Epithelial cell of proximal tubule (primary cell): Measurements from ENCODE around the gene MBTPS2. TPM values are rescaled to one million over a fixed set of nuclear protein-coding genes. Genes with fewer than 3 reads are reported as not detected.
A peak's percentile ranks its signal among the peaks of the same experiment; 100 is the strongest.

Experiments used
- DNase-seq: peaks from one replicate; pipeline ENCODE4 v3.0.0-alpha.2; 2011; ENCODE audit warnings: low read depth
- H3K4me3 ChIP-seq: 2 replicates; pipeline ENCODE4 v1.5.1; 2011; ENCODE audit warnings: low read depth, mild to moderate bottlenecking, low read length
- total RNA-seq: library from RNA; depleted of rRNA; stranded (reverse); fragments of >200 nt; gene quantifications from 2 replicates; pipeline ENCODE4 v1.2.3, GENCODE V29; 2015
- TF ChIP-seq, protein P1 (sequence below): conservative IDR thresholded peaks from 2 replicates; pipeline ENCODE4 v1.5.1; 2012; ENCODE audit warnings: low read depth, mild to moderate bottlenecking, low read length

MBTPS2 gene
- total RNA-seq, 1 donor from 2014 or later, result 5.0 TPM

- H3K4me3 ChIP-seq, result no peak overlapping the region
- TF ChIP-seq, protein P1, sequence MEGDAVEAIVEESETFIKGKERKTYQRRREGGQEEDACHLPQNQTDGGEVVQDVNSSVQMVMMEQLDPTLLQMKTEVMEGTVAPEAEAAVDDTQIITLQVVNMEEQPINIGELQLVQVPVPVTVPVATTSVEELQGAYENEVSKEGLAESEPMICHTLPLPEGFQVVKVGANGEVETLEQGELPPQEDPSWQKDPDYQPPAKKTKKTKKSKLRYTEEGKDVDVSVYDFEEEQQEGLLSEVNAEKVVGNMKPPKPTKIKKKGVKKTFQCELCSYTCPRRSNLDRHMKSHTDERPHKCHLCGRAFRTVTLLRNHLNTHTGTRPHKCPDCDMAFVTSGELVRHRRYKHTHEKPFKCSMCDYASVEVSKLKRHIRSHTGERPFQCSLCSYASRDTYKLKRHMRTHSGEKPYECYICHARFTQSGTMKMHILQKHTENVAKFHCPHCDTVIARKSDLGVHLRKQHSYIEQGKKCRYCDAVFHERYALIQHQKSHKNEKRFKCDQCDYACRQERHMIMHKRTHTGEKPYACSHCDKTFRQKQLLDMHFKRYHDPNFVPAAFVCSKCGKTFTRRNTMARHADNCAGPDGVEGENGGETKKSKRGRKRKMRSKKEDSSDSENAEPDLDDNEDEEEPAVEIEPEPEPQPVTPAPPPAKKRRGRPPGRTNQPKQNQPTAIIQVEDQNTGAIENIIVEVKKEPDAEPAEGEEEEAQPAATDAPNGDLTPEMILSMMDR, result no peak
Observed at GRCh38 chrX:21911481-21911880, 72.1 kb downstream of the MBTPS2 start.

GRCh38 chrX:21912220-21912619 is 72.8 kb downstream of the MBTPS2 start:
- H3K4me3 ChIP-seq, result no peak overlapping the region
- TF ChIP-seq, protein P1, result no peak
- no peak for DNase-seq

More at GRCh38 chrX:21911481-21911880, 72.1 kb downstream of the MBTPS2 start:
- no peak for DNase-seq

DNA sequence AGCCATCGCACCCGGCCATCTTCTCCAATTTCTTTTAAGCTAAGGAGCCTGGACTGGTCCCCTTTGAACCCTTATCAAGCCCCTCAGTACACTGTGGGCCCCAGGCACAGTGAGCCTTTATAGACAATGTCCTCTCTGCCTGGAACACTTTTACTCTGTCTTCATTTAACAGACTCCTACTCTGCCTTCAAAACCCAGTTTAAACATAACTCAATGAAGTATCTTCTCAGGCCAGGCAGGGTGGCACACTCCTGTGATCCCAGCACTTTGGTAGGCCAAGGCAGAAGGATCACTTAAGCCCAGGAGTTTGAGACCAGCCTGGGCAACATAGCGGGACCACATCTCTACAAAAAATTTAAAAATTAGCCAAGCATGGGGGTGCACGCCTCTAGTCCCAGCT is 73.6 kb downstream of the MBTPS2 start:
- no peak overlapping the region for H3K4me3 ChIP-seq
- no peak for DNase-seq
- TF ChIP-seq, protein P1, result no peak

GRCh38 chrX:21926116-21926515 is 86.7 kb downstream of the MBTPS2 start:
- DNase-seq, result no peak
- TF ChIP-seq, protein P1, result no peak
- no peak overlapping the region for H3K4me3 ChIP-seq

GRCh38 chrX:21926527-21927278 is 87.3 kb downstream of the MBTPS2 start:
- H3K4me3 ChIP-seq, result no peak overlapping the region
- TF ChIP-seq, protein P1, result no peak
- DNase-seq, result peak; percentile 87

GRCh38 chrX:21929209-21929608 is 89.8 kb downstream of the MBTPS2 start:
- TF ChIP-seq, protein P1, result no peak
- no peak overlapping the region for H3K4me3 ChIP-seq
- no peak for DNase-seq

GRCh38 chrX:21930986-21931385 is 91.6 kb downstream of the MBTPS2 start:
- H3K4me3 ChIP-seq, result no peak overlapping the region
- DNase-seq, result no peak
- TF ChIP-seq, protein P1, result no peak
